ENCODE measurements around the gene SFMBT2.
"Not testable (repeated sequence)": the region's sequence is repeated elsewhere in the genome, so short reads cannot be mapped to it uniquely, and the experiment has no call there.

The SFMBT2 gene

GRCh38 chr10:7388602-7389001 is 22.2 kb downstream of the SFMBT2 start:
- Histone ChIP-seq H3K18ac (ENCODE audit: low read length) (no peak overlapping the region), H3K4ac (ENCODE audit: low read depth, low read length) (no peak overlapping the region), H3K4me3 (ENCODE audit: low read depth, low read length) (no peak overlapping the region), H3K79me1 (ENCODE audit: low read length) (no peaks in the 10 kb centered on the region), H2AK5ac (ENCODE audit: low read length) (no peak overlapping the region), H3K36me3 (ENCODE audit: control insufficient read depth in 1 of 2, insufficient read depth in 2 of 2, low read length in 2 of 2) (no peaks in the 10 kb centered on the region), H3K9ac (ENCODE audit: low read length) (no peak overlapping the region), H2BK5ac (ENCODE audit: low read depth, low read length, poor library complexity) (no peak overlapping the region), H3K27ac (ENCODE audit: low read depth, low read length) (no peak overlapping the region), H3K9me3 (ENCODE audit: insufficient read depth, low read depth, low read length) (no peaks in the 10 kb centered on the region), H3K23ac (ENCODE audit: low read length) (no peak overlapping the region), H2BK120ac (ENCODE audit: insufficient read depth, low read length, poor library complexity) (no peak overlapping the region), H3K14ac (ENCODE audit: low read length) (no peak overlapping the region), H3K27me3 (ENCODE audit: insufficient read depth, low read length) (no peaks in the 10 kb centered on the region), H2AFZ (ENCODE audit: insufficient read depth, low read length, poor library complexity) (no peak overlapping the region), H3K4me1 (ENCODE audit: control insufficient read depth in 1 of 2, insufficient read depth in 2 of 2, low read length in 2 of 2) (no peaks in the 10 kb centered on the region), H3K4me2 (ENCODE audit: low read length) (no peak overlapping the region), H4K8ac (ENCODE audit: low read depth, low read length) (no peak overlapping the region), H2BK12ac (ENCODE audit: low read length) (no peak overlapping the region), H3K79me2 (ENCODE audit: control insufficient read depth, insufficient read depth, low read length, poor library complexity) (peaks cover 1% of the 10 kb centered on the region), H4K91ac (ENCODE audit: low read depth, low read length) (no peak overlapping the region), H4K12ac (ENCODE audit: low read depth, low read length) (no peak overlapping the region)
- no CpG with 5 or more reads among the region's 4 CpGs for WGBS (ENCODE audit: extremely low coverage, insufficient coverage, insufficient read length)
- no peak for DNase-seq

GRCh38 chr10:7388149-7388548 is 22.7 kb downstream of the SFMBT2 start:
- not testable (repeated sequence) for H3K23ac ChIP-seq (ENCODE audit: low read length); H3K27ac ChIP-seq (ENCODE audit: low read depth, low read length); DNase-seq; H3K4me2 ChIP-seq (ENCODE audit: low read length); H2BK12ac ChIP-seq (ENCODE audit: low read length); H3K9ac ChIP-seq (ENCODE audit: low read length); H3K4ac ChIP-seq (ENCODE audit: low read depth, low read length); H3K27me3 ChIP-seq (ENCODE audit: insufficient read depth, low read length); H3K79me2 ChIP-seq (ENCODE audit: control insufficient read depth, insufficient read depth, low read length, poor library complexity); H4K12ac ChIP-seq (ENCODE audit: low read depth, low read length); H2BK5ac ChIP-seq (ENCODE audit: low read depth, low read length, poor library complexity); H3K18ac ChIP-seq (ENCODE audit: low read length); H2AK5ac ChIP-seq (ENCODE audit: low read length); H3K9me3 ChIP-seq (ENCODE audit: insufficient read depth, low read depth, low read length); H3K36me3 ChIP-seq (ENCODE audit: control insufficient read depth in 1 of 2, insufficient read depth in 2 of 2, low read length in 2 of 2); H2AFZ ChIP-seq (ENCODE audit: insufficient read depth, low read length, poor library complexity); H2BK120ac ChIP-seq (ENCODE audit: insufficient read depth, low read length, poor library complexity); H3K4me3 ChIP-seq (ENCODE audit: low read depth, low read length); H3K4me1 ChIP-seq (ENCODE audit: control insufficient read depth in 1 of 2, insufficient read depth in 2 of 2, low read length in 2 of 2); H3K14ac ChIP-seq (ENCODE audit: low read length); H4K91ac ChIP-seq (ENCODE audit: low read depth, low read length); H3K79me1 ChIP-seq (ENCODE audit: low read length); H4K8ac ChIP-seq (ENCODE audit: low read depth, low read length)
- WGBS (ENCODE audit: extremely low coverage, insufficient coverage, insufficient read length) = no CpG with 5 or more reads among the region's 1 CpG

GRCh38 chr10:7385114-7385513 is 25.7 kb downstream of the SFMBT2 start:
- DNase-seq = no peak
- Histone ChIP-seq H3K4ac (ENCODE audit: low read depth, low read length) (no peak overlapping the region), H2BK120ac (ENCODE audit: insufficient read depth, low read length, poor library complexity) (no peak overlapping the region), H3K9ac (ENCODE audit: low read length) (no peak overlapping the region), H2BK12ac (ENCODE audit: low read length) (no peak overlapping the region), H3K4me2 (ENCODE audit: low read length) (no peak overlapping the region), H3K36me3 (ENCODE audit: control insufficient read depth in 1 of 2, insufficient read depth in 2 of 2, low read length in 2 of 2) (peaks cover 0 to 2% of the 10 kb centered on the region in 2 experiments), H4K12ac (ENCODE audit: low read depth, low read length) (no peak overlapping the region), H3K9me3 (ENCODE audit: insufficient read depth, low read depth, low read length) (no peaks in the 10 kb centered on the region), H3K14ac (ENCODE audit: low read length) (no peak overlapping the region), H3K27ac (ENCODE audit: low read depth, low read length) (no peak overlapping the region), H4K8ac (ENCODE audit: low read depth, low read length) (no peak overlapping the region), H3K4me1 (ENCODE audit: control insufficient read depth in 1 of 2, insufficient read depth in 2 of 2, low read length in 2 of 2) (no peaks in the 10 kb centered on the region), H3K18ac (ENCODE audit: low read length) (no peak overlapping the region), H2AK5ac (ENCODE audit: low read length) (no peak overlapping the region), H2BK5ac (ENCODE audit: low read depth, low read length, poor library complexity) (no peak overlapping the region), H4K91ac (ENCODE audit: low read depth, low read length) (no peak overlapping the region), H3K79me2 (ENCODE audit: control insufficient read depth, insufficient read depth, low read length, poor library complexity) (peaks cover 1% of the 10 kb centered on the region), H3K27me3 (ENCODE audit: insufficient read depth, low read length) (no peaks in the 10 kb centered on the region), H2AFZ (ENCODE audit: insufficient read depth, low read length, poor library complexity) (no peak overlapping the region), H3K4me3 (ENCODE audit: low read depth, low read length) (no peak overlapping the region), H3K23ac (ENCODE audit: low read length) (no peak overlapping the region), H3K79me1 (ENCODE audit: low read length) (no peaks in the 10 kb centered on the region)
- WGBS (ENCODE audit: extremely low coverage, insufficient coverage, insufficient read length) = no CpG with 5 or more reads among the region's 7 CpGs

GRCh38 chr10:7383442-7383841 is 27.4 kb downstream of the SFMBT2 start:
- Histone ChIP-seq H4K8ac (ENCODE audit: low read depth, low read length) (no peak overlapping the region), H3K4ac (ENCODE audit: low read depth, low read length) (no peak overlapping the region), H2BK5ac (ENCODE audit: low read depth, low read length, poor library complexity) (no peak overlapping the region), H2AK5ac (ENCODE audit: low read length) (no peak overlapping the region), H3K14ac (ENCODE audit: low read length) (no peak overlapping the region), H3K9ac (ENCODE audit: low read length) (no peak overlapping the region), H2BK120ac (ENCODE audit: insufficient read depth, low read length, poor library complexity) (no peak overlapping the region), H2BK12ac (ENCODE audit: low read length) (no peak overlapping the region), H3K4me3 (ENCODE audit: low read depth, low read length) (no peak overlapping the region), H3K4me1 (ENCODE audit: control insufficient read depth in 1 of 2, insufficient read depth in 2 of 2, low read length in 2 of 2) (no peaks in the 10 kb centered on the region), H3K79me2 (ENCODE audit: control insufficient read depth, insufficient read depth, low read length, poor library complexity) (peaks cover 1% of the 10 kb centered on the region), H3K79me1 (ENCODE audit: low read length) (no peaks in the 10 kb centered on the region), H3K27ac (ENCODE audit: low read depth, low read length) (no peak overlapping the region), H3K9me3 (ENCODE audit: insufficient read depth, low read depth, low read length) (peaks cover 2% of the 10 kb centered on the region), H3K4me2 (ENCODE audit: low read length) (no peak overlapping the region), H3K27me3 (ENCODE audit: insufficient read depth, low read length) (no peaks in the 10 kb centered on the region), H3K18ac (ENCODE audit: low read length) (no peak overlapping the region), H4K91ac (ENCODE audit: low read depth, low read length) (no peak overlapping the region), H2AFZ (ENCODE audit: insufficient read depth, low read length, poor library complexity) (no peak overlapping the region), H3K23ac (ENCODE audit: low read length) (no peak overlapping the region), H4K12ac (ENCODE audit: low read depth, low read length) (no peak overlapping the region), H3K36me3 (ENCODE audit: control insufficient read depth in 1 of 2, insufficient read depth in 2 of 2, low read length in 2 of 2) (peaks cover 2 to 3% of the 10 kb centered on the region in 2 experiments)
- no CpG with 5 or more reads among the region's 7 CpGs for WGBS (ENCODE audit: extremely low coverage, insufficient coverage, insufficient read length)
- DNase-seq = no peak

Measured in trophoblast cell (in vitro differentiated cells and primary cell).